ENCODE measurements around the gene S1PR4. TPM values are rescaled to one million over a fixed set of nuclear protein-coding genes. Genes with fewer than 3 reads are reported as not detected.

Gene S1PR4
- total and polyA plus RNA-seq, 2 of the 13 experiments (the other 11 are each of a cell fraction or from before 2014, with no cell fraction given), result 0.07 to 0.09 TPM

- Histone ChIP-seq H2AFZ (ENCODE audit: low read length) (no peak overlapping the region), H3K9ac (ENCODE audit: insufficient read depth, low read depth, low read length) (no peak overlapping the region), H4K20me1 (ENCODE audit: insufficient read depth, low read length) (no peaks in the 10 kb centered on the region), H3K79me2 (ENCODE audit: insufficient read depth, low read length) (no peaks in the 10 kb centered on the region), H3K27ac (ENCODE audit: extremely low read length, insufficient read depth, low read length) (no peak overlapping the region), H3K4me3 (replicated peaks in 1 of 3; ENCODE audit: insufficient read depth in 1 of 3, low read depth in 2 of 3, low read length in 3 of 3) (no peak overlapping the region), H3K4me1 (ENCODE audit: insufficient read depth, low read length) (no peaks in the 10 kb centered on the region), H3K9me3 (ENCODE audit: low read length) (no peaks in the 10 kb centered on the region), H3K4me2 (ENCODE audit: low read depth, low read length) (no peak overlapping the region), H3K36me3 (replicated peaks in 1 of 2; ENCODE audit: control insufficient read depth in 1 of 2, insufficient read depth in 2 of 2, low read length in 2 of 2) (no peaks in the 10 kb centered on the region), H3K27me3 (ENCODE audit: control insufficient read depth in 1 of 2, insufficient read depth in 2 of 2, low read length in 2 of 2) (peaks cover 5 to 12% of the 10 kb centered on the region in 2 experiments; a peak in 3 of 5 replicates)
- in situ Hi-C loops (cut with HindIII; ENCODE audit: extremely low pct_ligation_motif_present, low pct_unique_long_range_greater_than_20kb) (no loop called here), intact Hi-C loops (cut with micrococcal nuclease; ENCODE audit: unreplicated experiment) (no loop called here)
- 33% methylated on average over 14 of the region's 20 CpGs for WGBS (ENCODE audit: low lambda C conversion rate)
- peak; percentile 51; the same call in 1 of the 2 replicates for TF ChIP-seq CHD4 (IDR thresholded peaks at IDR 0.05; ENCODE audit: borderline replicate concordance, low read length)
- TF ChIP-seq EED (CRISPR knock-in tag; IDR thresholded peaks at IDR 0.05), result no peak
- TF ChIP-seq SUZ12 (IDR thresholded peaks at IDR 0.05; ENCODE audit: low read depth, low read length), result no peak
- peak; percentile 69 for TF ChIP-seq ZNF629 (CRISPR knock-in tag; conservative IDR thresholded peaks at IDR 0.05)
- ATAC-seq, result no peak; the same call in 2 of the 3 replicates
- no TSS peak for BruUV-seq (replicated peaks)
- DNase-seq (ENCODE audit: low spot score), result no peak
- CTCF ChIA-PET (ENCODE audit: low intra/inter-chr PET ratio, low total read pairs), result interaction anchor here (0.7 to 2.4 kb wide), 2 partner anchors 17 kb away, joined by 3 to 10 read pairs; no protein-coding TSS in a partner anchor
- no peak for FAIRE-seq
- POLR2A ChIA-PET, result no interaction called here
These were observed 32.5 kb upstream of the S1PR4 start for GRCh38 chr19:3145909-3146676.

GRCh38 chr19:3146677-3147100, 31.9 kb upstream of the S1PR4 start:
- ChIA-PET POLR2A (no interaction called here), CTCF (ENCODE audit: low intra/inter-chr PET ratio, low total read pairs) (interaction anchor here (0.7 to 2.4 kb wide), 2 partner anchors 17 to 18 kb away, joined by 3 to 10 read pairs; no protein-coding TSS in a partner anchor)
- H3K9ac ChIP-seq (ENCODE audit: insufficient read depth, low read depth, low read length), result no peak overlapping the region
- no peaks in the 10 kb centered on the region for H3K4me1 ChIP-seq (ENCODE audit: insufficient read depth, low read length)
- H3K4me3 ChIP-seq (replicated peaks in 1 of 3; ENCODE audit: insufficient read depth in 1 of 3, low read depth in 2 of 3, low read length in 3 of 3), result no peak overlapping the region
- WGBS (ENCODE audit: low lambda C conversion rate), result 71% methylated on average over 2 of the region's 5 CpGs
- no peaks in the 10 kb centered on the region for H4K20me1 ChIP-seq (ENCODE audit: insufficient read depth, low read length)
- in situ Hi-C loops (cut with HindIII; ENCODE audit: extremely low pct_ligation_motif_present, low pct_unique_long_range_greater_than_20kb), result no loop called here
- BruUV-seq (replicated peaks), result no TSS peak
- H2AFZ ChIP-seq (ENCODE audit: low read length), result no peak overlapping the region
- H3K4me2 ChIP-seq (ENCODE audit: low read depth, low read length), result no peak overlapping the region
- ATAC-seq (peak; percentile 71), FAIRE-seq (no peak), DNase-seq (ENCODE audit: low spot score) (peak; percentile 21)
- peaks cover 5 to 12% of the 10 kb centered on the region in 2 experiments; a peak in 3 of 5 replicates for H3K27me3 ChIP-seq (ENCODE audit: control insufficient read depth in 1 of 2, insufficient read depth in 2 of 2, low read length in 2 of 2)
- intact Hi-C loops (cut with micrococcal nuclease; ENCODE audit: unreplicated experiment), result no loop called here
- TF ChIP-seq, protein P1, sequence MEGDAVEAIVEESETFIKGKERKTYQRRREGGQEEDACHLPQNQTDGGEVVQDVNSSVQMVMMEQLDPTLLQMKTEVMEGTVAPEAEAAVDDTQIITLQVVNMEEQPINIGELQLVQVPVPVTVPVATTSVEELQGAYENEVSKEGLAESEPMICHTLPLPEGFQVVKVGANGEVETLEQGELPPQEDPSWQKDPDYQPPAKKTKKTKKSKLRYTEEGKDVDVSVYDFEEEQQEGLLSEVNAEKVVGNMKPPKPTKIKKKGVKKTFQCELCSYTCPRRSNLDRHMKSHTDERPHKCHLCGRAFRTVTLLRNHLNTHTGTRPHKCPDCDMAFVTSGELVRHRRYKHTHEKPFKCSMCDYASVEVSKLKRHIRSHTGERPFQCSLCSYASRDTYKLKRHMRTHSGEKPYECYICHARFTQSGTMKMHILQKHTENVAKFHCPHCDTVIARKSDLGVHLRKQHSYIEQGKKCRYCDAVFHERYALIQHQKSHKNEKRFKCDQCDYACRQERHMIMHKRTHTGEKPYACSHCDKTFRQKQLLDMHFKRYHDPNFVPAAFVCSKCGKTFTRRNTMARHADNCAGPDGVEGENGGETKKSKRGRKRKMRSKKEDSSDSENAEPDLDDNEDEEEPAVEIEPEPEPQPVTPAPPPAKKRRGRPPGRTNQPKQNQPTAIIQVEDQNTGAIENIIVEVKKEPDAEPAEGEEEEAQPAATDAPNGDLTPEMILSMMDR (CRISPR knock-in tag; IDR thresholded peaks at IDR 0.05), result peak; percentile 76
- TF ChIP-seq U2AF1 (optimal IDR thresholded peaks at IDR 0.05; ENCODE audit: low read depth, low read length) (no peak), ADNP (CRISPR knock-in tag; IDR thresholded peaks at IDR 0.05) (peak; percentile 81; the same call in 1 of the 2 replicates), RNF2 (conservative IDR thresholded peaks at IDR 0.05; ENCODE audit: low read depth) (no peak), ZMYM3 (CRISPR knock-in tag; IDR thresholded peaks at IDR 0.05) (peak; percentile 94), NCOA5 (CRISPR knock-in tag; IDR thresholded peaks at IDR 0.05) (no peak), ZFP36 (IDR thresholded peaks at IDR 0.05; ENCODE audit: borderline replicate concordance, low read depth, low read length, partially characterized antibody) (peak; percentile 87)
- TF ChIP-seq, protein P2, sequence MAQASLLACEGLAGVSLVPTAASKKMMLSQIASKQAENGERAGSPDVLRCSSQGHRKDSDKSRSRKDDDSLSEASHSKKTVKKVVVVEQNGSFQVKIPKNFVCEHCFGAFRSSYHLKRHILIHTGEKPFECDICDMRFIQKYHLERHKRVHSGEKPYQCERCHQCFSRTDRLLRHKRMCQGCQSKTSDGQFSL (CRISPR knock-in tag; IDR thresholded peaks at IDR 0.05), result peak; percentile 93
- no peaks in the 10 kb centered on the region for H3K9me3 ChIP-seq (ENCODE audit: low read length)
- no peaks in the 10 kb centered on the region for H3K36me3 ChIP-seq (replicated peaks in 1 of 2; ENCODE audit: control insufficient read depth in 1 of 2, insufficient read depth in 2 of 2, low read length in 2 of 2)
- no peak overlapping the region for H3K27ac ChIP-seq (ENCODE audit: extremely low read length, insufficient read depth, low read length)
- H3K79me2 ChIP-seq (ENCODE audit: insufficient read depth, low read length), result no peaks in the 10 kb centered on the region

Data from HepG2 (cell line).